HG02610 (cell line): Measurements from ENCODE around the gene CCNL1.

ENCODE experiments used
- ATAC-seq: cut with Tn5 transposase; IDR thresholded peaks from one replicate; pipeline ENCODE4 v1.9.1; 2021; ENCODE audit warnings: mild to moderate bottlenecking, moderate library complexity; ENCODE audit not compliant: unreplicated experiment

The CCNL1 gene

DNA sequence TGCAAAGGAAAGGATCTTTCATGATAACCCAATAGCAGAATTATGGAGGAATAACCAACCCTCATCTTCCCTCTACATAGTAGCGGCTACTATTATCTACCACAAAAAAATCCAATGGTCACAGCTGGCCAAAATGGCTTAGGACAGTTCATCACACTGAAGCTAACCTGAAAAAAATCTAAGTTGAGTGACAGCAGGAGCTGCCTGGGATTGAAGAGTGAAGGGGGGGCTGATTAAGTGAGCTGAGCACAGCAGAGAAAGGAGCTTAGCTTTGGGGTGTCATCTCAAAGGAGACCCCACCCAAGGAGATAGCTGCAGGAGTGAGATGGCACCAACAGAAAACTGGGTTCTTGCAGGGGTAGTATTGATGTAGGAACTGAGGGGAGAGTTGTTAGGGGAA is 33.6 kb downstream of the CCNL1 start:
- no peak for ATAC-seq

DNA sequence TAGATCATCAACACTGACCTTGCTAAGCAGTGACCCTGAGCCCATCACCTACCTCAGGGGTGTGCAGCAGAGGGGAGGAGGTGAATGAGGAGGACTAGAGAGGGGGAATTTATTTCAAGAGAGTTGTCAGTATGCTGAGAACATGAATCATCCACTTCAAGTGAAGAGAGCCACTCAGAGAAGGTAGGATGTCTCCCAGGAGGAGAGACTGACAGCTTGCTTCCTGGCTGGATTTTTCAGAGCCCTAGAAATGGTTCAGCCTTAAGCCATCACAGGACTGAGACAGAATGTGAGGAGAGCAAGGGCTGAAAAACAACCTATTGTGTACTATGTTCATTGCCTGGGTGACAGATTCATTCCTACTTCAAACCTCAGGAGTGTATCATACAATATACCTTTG is 34.8 kb downstream of the CCNL1 start:
- ATAC-seq: no peak

DNA sequence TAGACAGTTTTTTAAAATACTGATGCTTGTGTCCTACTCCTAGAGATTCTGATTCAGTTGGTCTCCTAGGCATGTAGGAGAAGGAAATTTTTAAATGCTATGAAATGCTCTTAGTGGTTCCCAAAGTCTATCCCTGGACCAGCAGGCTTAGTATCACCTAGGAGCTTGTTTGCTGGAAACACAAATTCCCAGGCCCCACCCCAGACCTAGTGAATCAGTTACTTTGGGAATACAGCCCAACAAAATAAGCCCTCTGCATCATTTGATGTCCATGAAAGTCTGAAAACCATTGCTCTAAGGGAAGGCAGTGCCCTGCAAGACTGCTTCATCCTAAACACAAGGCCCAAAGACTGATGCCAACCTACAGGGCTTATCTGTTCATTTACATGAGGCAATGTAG is 36.3 kb downstream of the CCNL1 start:
- no peak for ATAC-seq

DNA sequence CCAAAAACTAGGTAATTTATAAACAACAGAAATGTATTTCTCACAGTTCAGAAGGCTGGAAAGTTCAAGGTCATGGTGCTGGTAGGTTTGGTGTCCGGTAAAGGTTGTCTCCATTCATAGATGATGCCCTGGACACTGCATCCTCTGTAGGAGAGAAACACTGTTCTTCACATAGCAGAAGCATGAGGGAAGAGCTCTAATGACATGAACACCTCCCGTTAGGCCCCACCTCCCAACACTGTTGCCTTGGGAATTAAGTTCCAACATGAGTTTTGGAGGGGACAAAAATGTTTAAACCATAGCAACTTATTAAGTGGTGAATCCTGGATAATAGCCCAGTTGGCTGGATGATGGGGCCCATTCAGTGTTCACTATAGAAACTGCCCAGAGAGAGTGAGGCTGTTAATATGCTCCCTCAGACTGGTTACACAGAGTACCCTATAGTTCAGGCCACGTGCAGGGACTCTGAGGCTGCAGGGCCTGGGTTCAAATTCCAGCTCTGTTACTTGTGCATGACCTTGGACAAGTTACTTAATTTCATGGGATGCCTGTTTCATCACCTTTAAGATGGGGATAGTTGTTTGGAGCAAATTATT is 37.0 kb downstream of the CCNL1 start:
- ATAC-seq: no peak

DNA sequence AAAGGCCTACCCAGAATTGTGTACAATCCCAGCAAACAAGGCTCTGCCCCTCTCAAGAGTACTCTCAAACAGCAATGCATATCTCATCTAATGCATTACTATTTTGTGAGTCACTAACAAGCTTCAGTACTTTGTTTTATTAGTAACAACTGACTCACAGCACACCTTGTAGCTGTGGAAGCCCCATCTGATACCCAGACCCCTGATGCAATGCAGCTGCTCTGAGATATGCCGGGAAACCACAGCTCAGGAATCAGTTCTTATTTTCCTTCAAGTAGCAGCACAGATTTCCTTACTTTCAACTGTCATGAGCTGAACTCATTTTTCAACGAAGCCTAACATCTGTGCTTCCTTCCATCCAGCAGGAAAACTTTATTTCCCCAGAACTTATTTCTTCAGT is 37.8 kb downstream of the CCNL1 start:
- peak; percentile 62 for ATAC-seq

DNA sequence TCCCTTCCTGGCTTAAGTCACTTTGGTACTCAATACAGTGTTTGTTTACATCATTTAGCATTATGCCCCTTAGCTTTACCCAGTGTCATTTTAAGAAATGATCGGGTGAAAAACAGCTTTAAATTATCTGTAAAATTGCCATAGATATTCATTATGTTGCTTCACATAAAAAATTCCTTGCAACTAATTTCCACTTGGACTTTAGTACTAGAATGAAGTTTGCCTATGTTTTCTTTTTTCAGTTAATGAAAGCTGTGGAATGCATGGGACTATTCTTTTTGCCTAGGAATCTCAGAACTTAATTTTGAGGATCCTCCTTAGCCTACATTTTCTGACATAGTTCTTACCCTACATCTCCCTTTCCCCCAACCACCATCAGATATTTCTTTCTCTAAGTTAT is 38.4 kb downstream of the CCNL1 start:
- ATAC-seq: no peak

DNA sequence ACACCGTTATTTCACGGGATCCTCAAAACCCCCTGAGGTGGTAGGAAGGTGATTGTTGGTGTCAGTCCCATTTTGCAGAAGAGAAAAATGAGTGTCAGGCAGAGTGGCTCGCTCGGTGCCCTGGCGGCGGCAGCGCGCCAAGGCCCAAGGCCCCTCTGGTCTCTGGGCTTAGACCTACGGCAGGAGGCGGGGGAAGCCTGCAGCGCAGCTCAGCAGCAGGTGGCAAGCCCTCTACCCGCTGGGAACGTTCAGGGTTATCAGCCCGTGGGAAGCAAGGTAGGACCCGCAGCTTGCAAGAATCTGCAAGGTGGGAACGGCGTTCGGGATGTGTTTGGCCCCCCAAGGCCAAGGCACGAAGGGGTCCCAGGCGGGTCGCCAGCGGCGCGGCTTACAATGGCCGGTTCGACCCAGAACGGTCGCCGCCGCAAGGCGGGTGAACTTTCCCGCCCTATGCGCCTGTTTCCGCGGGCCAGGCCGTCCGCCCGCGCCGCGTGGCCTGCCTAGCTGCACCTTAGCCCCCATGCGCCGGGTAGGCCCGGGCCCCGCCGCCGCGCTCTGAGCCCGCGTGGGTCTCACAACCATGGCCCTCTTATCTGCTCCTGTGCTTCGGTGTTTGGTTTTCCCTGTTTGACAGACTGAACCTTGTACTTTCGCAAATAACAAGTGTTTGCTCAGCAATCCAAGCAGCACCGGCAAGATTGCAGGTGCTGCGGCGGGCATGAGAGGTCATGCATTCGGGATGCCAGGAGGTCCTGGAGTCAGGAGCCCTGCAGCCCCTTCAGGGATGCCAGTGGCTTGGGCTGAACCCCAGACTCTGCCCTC is 39.7 kb downstream of the CCNL1 start:
- ATAC-seq: no peak

DNA sequence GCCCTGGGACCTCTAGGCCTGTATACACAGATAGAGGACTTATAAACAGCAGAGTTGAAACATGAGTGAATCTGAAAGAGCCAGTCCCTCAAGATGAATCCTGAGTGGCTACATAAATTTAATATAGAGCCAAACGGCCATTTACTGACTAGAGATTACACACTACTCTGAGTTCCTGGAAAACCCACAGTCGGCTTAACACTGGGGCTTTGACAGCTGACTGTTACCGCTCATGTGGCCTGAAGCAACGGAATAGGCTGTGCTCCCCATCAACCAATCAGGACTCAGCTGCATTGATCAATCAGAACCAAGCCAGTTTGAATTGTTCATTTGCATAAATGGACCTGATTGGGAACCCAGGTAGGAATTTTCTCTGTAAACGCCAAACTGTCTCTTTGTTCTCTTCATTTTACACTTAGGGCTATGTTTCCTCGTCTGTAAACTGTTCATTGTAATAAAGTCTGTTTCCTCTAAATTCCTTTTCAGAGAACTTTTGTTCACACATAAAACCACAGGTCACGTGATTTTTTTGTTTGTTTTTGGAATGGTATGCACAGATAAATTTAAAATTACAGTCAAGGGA is 40.5 kb downstream of the CCNL1 start:
- ATAC-seq: no peak

DNA sequence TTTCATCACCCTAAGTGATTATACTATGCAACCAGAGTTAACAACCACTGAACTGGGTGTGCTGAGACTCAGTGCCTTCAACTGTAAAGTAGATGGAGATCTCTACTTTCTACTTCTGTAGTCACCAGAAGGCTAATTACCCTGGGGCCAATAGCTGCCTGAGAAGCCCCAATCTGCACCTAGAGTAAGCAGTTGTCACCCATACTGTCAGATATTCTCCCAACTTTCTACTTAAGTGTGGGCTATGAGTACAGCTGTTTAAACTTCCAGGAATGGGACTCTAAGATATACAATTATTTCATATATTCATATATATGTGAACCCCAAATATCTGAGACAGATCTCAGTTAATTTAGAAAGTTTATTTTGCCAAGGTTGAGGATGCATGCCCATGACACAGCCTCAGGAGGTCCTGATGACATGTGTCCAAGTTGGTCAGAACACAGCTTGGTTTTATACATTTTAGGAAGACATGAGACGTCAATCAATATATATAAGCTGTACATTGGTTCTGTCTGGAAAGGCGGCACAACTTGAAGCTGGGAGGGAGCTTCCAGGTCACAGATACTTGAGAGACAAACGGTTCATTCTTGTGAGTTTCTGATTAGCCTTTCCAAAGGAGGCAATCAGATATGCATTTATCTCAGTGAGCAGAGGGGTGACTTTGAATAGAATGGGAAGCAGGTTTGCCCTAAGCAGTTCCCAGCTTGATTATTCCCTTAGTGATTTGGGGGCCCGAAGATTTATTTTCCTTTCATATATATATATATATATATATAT is 41.9 kb downstream of the CCNL1 start:
- ATAC-seq: no peak

DNA sequence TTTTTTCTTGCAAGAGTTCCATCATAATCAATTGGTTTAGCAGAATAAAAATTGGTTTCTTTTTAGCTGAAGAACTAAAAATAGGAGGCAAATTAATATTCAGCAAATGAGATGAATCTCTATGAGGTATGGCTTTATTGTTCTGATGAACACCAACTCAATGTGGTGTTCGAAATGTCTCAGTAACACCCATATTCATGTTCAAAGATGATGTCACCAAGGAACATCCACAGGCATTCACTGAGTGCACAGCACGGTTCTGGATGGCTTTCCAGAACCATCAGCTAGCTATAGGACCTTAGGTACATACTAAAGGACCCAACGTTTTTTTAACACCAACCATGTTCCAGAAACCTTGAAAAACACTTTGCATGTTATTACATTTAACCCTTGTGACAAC is 42.7 kb downstream of the CCNL1 start:
- ATAC-seq: no peak

DNA sequence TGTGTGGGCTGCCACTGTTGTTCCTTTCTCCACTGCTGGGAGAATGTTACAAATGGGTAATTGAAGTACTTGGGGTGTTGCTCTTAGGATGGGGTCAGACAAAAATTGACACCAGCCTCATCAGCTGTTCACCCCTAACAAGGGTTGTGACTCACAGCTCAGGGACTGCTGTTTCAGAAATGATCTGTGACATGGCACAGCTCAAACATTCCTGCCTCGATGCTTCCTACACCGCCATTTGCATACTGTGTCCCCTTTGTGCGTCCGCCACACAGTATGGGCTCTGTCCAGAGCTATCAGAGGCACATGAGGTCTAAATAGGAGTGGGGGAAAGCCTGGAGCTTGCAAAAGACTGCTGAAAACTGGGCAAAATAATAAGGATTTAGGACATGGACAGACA is 43.9 kb downstream of the CCNL1 start:
- ATAC-seq: no peak

DNA sequence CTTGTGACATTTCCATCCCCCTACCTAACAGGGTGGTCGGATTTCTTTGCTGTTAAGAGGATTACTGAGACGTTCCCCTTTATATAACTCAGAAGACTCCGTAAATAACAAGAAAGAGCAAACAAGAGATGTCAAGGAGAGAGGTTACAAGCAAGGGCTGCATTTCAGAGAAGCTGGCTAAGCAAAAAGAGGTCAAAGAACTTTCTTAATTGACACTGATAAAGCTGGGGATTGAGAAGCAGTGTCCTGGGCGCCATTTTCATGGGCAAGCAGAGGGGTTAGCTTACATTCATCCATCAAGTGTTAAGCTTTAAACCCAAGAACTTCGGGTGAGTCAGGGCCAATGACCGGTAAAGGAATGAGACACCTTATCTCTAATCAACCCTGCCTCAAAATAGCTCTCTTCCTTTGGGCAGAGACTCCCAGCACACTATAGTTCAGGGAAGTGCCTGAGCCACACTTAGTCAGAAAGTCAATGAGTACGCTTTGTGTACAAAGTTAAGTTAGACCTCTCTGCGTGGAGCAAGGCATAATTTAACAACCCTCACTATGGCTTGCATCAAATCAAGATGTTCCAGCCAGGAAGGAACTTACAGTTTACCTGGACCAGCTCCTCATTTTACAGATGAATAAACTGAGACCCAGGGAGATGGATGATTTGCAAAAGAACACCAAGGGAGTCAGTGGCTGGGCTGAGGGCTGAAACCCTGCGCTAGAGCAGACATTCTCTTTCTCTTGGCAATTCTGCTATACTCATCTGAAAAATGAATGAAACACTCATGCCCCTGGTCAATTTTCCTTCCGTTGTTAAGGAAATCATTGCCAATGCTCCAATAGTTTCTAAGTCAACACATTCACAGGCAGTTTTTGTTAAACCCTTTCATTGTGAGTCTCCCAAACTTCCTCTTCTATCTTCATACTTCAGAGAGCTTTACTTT is 44.6 kb downstream of the CCNL1 start:
- ATAC-seq: no peak

DNA sequence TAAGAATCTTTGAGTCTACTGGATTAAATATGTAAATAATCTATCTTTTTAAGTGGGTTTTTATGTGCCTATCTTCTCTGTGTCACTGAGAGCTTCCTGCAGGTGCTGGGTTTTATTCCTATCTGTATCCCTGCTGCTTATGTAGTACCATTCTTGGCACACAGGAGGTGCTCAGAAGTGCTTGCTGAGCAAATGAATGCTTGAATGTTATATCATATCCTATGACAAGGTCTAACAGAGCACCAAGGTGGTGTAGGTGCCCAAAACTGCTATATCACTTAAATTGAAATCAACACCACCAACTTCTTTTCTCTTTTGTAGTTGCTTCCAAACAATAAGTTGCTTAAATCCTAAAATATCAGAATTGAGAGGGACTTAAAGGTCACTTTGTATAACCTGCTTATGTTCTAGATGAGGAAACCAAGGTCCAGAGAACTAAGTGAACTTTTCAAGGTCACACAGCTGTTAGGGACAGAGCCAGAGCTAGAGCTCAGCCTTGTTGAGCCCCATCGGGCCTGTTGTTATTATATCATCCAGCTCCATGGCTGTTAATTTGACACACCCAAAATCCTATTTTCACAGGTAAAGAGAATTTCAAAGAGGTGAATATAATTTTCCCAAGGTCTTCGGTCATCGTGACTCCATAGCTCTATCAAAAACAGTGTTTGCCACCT is 46.0 kb downstream of the CCNL1 start:
- ATAC-seq: no peak

DNA sequence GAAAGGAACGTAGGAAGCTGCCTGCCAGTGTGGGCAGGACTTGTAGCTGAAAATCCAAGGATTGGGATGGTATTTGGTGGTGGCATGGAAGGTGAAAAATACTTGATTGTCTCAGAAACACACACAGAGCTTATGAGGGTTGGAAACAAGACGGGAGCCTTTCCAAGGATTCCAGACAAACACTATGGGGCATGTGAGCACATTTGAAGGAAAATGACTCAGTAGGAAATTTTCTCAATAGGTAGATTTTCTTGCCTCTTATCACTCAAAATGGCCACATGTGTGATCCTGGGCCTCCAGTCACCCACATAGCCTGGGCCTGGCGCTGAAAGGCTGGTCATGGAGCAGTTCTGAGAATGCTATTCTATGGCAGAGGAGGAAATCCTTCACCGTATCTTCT is 47.4 kb downstream of the CCNL1 start:
- no peak for ATAC-seq

DNA sequence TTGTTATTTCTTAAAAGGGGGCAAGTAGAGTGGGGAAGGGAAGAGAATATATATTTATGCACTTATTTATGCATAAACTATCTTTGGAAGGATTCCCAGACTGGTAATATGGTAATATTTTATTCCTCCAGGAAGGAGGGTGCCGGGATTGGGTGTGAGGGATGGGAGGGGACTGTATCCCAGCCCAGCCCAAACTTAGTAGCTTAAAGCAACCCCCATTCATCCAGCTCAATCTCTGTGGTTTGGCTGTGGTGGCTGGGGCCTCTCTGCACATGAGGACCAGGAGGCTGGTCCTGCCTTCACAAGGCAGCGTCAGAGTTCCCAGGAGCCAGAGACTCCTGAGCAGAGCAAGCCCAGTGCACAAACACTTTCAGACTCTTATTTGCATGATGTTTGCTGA is 48.4 kb downstream of the CCNL1 start:
- ATAC-seq: no peak

DNA sequence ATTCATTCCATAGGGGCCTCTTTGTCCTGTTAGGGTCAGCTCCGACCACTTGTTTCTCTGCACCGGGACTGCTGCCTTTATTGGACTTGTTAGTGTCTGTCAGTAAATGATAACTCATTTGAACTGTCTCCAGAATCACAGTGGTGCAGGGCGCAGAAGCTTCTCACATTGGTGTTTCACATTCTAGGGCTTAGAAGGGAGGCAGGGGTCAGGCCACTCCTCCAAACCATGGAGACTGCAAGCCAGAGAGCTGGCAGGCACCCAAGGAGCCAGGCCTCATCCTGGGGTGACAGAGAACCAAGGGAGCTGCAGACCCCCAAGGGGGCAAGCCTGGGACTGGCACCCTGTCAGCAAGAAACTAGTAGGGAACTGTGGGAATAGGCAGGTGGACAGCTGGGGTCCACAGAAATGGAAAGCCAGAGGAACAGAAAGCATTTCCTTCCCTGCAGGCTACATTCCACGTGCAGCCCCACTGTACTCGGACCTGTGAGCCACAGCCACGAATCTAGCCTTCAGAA is 49.1 kb downstream of the CCNL1 start:
- ATAC-seq: no peak

DNA sequence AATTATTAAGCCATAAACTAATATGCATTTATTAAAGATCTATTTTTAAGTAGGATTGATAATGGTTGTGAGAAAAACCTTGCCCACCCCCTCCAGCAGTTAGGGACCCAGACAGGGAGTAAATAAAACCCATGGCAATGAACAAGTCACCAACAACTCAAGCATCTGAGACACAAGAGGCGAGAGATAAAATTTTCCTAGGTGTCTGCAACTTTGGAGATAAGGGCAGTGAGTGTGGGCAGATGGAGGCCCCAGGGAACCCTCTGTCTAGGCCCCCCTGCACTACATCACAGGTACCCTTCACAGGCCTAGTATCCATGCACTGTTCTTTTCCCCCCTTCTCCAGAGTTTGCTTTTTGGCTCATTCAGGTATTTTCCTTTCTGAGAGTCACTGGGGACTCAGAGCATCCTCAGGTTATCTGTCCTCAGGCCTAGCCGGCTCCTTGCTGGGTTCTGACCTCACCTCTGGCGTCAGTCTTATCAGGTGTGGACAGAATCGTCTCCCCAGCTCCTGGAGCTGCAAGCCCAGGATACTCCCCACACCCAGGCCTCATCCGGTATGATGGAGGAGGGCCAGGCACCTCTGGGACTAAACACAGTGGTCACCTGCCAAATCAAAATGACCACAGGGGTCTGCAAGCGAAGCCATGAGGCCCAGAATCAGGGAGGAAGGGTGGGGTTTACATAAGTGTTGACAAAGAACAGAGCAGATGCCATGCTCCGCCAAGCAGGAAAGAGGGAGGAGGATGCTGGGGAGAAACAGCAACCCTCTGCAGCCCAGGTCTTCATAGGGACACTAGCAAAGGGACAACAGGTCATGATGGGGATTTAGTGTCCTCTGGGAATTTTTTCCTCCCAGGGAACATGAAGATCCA is 50.4 kb downstream of the CCNL1 start:
- no peak for ATAC-seq

DNA sequence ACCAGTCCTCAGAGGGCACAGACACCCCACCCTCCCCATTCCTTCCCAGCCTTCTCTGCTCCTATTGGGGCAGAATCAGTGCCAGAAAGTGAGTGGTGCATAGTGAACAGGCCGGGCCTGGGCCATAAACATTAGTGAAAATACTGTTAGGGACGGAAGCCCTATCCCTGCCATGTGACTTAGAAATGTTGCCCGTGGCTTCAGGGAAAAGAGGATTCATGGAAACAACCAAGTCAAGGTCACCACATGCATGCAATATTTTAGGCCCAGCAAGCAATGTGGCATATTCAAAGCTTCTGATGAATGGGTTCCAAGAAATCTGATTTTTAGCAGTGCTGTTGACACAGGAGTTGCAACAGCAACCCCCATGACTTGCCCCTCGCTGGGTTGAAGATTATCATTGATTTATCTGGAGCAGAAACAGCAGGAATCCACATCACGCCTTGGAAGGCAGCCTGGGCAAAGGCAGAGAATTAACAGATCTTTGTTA is 52.3 kb downstream of the CCNL1 start:
- ATAC-seq: no peak

DNA sequence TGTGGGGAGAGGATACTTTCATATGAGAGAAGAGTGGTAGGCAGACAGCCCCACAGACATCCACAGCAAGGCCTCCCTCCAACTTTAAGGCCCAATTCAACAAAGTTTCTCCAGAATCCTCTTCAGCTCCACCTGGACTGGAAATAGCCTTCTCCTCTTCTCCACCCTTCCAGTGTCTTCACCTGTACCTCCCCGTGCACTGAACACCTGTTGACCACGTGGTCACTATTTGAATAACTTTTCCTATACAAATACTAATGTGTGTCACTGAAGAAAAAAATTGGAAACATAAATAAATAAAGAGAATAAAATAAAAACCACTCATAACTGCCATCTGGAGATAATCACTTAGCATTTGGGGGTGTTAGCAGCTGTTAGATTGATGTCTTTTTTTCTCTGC is 52.9 kb downstream of the CCNL1 start:
- no peak for ATAC-seq
